ENCODE measurements around the gene NPY5R. TPM values are rescaled to one million over a fixed set of nuclear protein-coding genes. Genes with fewer than 3 reads are reported as not detected.

Gene NPY5R
- total RNA-seq (0.30 and 0.44 TPM in 2 replicates), polyA plus RNA-seq (0.46 and 0.72 TPM in 2 replicates)

DNA sequence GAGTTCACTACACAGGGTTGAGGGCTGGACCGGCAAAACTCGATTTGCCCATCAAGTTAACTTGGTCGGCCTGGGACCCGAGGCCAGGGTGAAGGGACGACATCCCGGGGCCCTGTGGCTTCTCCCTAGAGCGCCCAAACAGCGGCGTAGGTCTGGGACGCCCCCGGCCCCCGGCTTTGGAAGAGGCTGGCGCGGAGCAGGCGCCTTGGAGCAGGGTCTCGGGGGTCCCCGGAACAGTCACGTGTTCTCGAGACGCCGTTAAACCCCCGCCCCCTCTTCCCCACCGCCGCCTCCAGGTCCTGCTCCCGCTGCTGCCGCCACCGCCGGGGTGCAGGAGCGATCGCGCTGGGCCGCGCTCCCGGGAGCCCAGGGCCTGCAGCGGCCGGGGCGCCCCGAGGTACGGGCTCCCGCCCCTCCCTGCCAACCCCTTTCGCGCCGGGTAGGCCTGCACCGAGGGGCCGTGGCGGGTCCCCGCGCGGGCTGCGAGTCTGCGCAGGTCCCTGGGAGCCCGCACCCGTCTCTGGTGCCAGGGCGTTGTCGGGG is at the start of gene NPY5R:
NPY5R (plus strand) TSS at position 289 of the 543 bp plus-strand sequence. CDS start 6,382 bp downstream, outside the sequence.
- no peaks in the 10 kb centered on the region for H3K36me3 ChIP-seq (replicated peaks; ENCODE audit: insufficient read depth, low read depth)
- 1% methylated on average over 27 of the region's 55 CpGs for WGBS (ENCODE audit: low lambda C conversion rate, missing lambda C conversion rate)
- peaks cover 8% of the 10 kb centered on the region for H3K4me1 ChIP-seq (ENCODE audit: insufficient read depth)
- peak within 1 kb of the TSS; percentile 89 for H3K4me2 ChIP-seq
- H4K20me1 ChIP-seq (ENCODE audit: insufficient read depth, poor library complexity, severe bottlenecking), result no peaks in the 10 kb centered on the region
- DNase-seq (ENCODE audit: low spot score), result peak; percentile 19
- H3K27ac ChIP-seq, result no peak within 1 kb of the TSS
- H3K79me2 ChIP-seq, result no peaks in the 10 kb centered on the region
- H3K27me3 ChIP-seq, result peaks cover 69% of the 10 kb centered on the region
- peak within 1 kb of the TSS; percentile 49 for H2AFZ ChIP-seq
- no peak for TF ChIP-seq EZH2 (IDR thresholded peaks at IDR 0.05; ENCODE audit: borderline replicate concordance)
- no peak for TF ChIP-seq EZH2phosphoT487 (IDR thresholded peaks at IDR 0.05; ENCODE audit: low read depth, severe bottlenecking, unreplicated experiment)
- H3K9me3 ChIP-seq (ENCODE audit: low read depth), result no peaks in the 10 kb centered on the region
- H3K9me2 ChIP-seq (replicated peaks; ENCODE audit: insufficient read depth), result no peaks in the 10 kb centered on the region
- H3K4me3 ChIP-seq, result peak within 1 kb of the TSS; percentile 37

DNA sequence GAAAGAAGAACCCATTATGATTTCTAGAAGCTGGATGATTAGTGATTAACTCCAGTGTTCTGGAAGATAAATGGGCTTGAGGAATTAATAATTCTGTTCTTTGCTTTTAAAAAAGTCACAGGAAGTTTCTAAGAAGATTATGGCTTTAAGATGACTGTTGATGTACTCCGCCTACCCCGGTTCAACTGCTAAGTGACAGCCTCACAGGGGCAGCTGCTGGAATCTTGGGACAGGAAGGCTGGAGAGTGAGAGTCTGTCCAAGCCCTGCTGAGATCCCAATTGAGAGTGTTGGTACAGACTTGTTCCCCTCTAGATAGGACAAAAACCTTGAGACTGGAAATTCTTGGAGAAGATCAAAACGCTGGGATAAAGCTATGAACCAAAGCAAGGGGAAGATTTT is 48.6 kb upstream of the NPY5R start:
- Histone ChIP-seq H3K9me2 (replicated peaks; ENCODE audit: insufficient read depth) (no peaks in the 10 kb centered on the region), H3K36me3 (replicated peaks; ENCODE audit: insufficient read depth, low read depth) (no peaks in the 10 kb centered on the region), H2AFZ (no peak overlapping the region), H3K79me2 (no peaks in the 10 kb centered on the region), H3K27ac (no peak overlapping the region), H4K20me1 (ENCODE audit: insufficient read depth, poor library complexity, severe bottlenecking) (no peaks in the 10 kb centered on the region), H3K27me3 (no peaks in the 10 kb centered on the region), H3K4me3 (no peak overlapping the region), H3K4me1 (ENCODE audit: insufficient read depth) (no peaks in the 10 kb centered on the region), H3K9me3 (ENCODE audit: low read depth) (no peaks in the 10 kb centered on the region), H3K4me2 (no peak overlapping the region)
- no peak for DNase-seq (ENCODE audit: low spot score)
- no peak for TF ChIP-seq EZH2 (IDR thresholded peaks at IDR 0.05; ENCODE audit: borderline replicate concordance)
- TF ChIP-seq, protein P1, sequence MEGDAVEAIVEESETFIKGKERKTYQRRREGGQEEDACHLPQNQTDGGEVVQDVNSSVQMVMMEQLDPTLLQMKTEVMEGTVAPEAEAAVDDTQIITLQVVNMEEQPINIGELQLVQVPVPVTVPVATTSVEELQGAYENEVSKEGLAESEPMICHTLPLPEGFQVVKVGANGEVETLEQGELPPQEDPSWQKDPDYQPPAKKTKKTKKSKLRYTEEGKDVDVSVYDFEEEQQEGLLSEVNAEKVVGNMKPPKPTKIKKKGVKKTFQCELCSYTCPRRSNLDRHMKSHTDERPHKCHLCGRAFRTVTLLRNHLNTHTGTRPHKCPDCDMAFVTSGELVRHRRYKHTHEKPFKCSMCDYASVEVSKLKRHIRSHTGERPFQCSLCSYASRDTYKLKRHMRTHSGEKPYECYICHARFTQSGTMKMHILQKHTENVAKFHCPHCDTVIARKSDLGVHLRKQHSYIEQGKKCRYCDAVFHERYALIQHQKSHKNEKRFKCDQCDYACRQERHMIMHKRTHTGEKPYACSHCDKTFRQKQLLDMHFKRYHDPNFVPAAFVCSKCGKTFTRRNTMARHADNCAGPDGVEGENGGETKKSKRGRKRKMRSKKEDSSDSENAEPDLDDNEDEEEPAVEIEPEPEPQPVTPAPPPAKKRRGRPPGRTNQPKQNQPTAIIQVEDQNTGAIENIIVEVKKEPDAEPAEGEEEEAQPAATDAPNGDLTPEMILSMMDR (IDR thresholded peaks at IDR 0.05; ENCODE audit: poor library complexity), result no peak
- no peak for TF ChIP-seq EZH2phosphoT487 (IDR thresholded peaks at IDR 0.05; ENCODE audit: low read depth, severe bottlenecking, unreplicated experiment)
- WGBS (ENCODE audit: low lambda C conversion rate, missing lambda C conversion rate), result 82% methylated on average over 3 of the region's 3 CpGs

DNA sequence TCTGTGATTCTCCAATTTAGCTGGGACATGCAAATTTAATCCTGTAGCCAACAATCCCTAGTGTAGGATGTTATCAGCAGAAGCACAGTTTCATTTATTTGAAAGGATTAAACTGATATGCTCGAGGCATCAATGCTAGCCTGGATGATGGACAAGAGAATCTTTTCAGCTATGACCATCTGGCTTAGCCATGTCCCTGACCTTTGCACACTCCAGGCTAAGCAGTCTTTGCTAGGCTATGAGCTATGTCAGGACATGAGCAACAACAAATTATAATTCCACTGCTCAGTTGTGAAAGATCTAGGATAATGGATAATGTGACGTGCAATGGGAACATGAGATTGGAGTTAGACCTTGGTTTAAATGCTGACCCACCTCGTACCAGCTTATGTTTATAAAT is 43.2 kb upstream of the NPY5R start:
- no peaks in the 10 kb centered on the region for H3K36me3 ChIP-seq (replicated peaks; ENCODE audit: insufficient read depth, low read depth)
- H3K9me2 ChIP-seq (replicated peaks; ENCODE audit: insufficient read depth), result no peaks in the 10 kb centered on the region
- H2AFZ ChIP-seq, result no peak overlapping the region
- H3K27me3 ChIP-seq, result no peaks in the 10 kb centered on the region
- H3K79me2 ChIP-seq, result no peaks in the 10 kb centered on the region
- TF ChIP-seq EZH2 (IDR thresholded peaks at IDR 0.05; ENCODE audit: borderline replicate concordance) (no peak), EZH2phosphoT487 (IDR thresholded peaks at IDR 0.05; ENCODE audit: low read depth, severe bottlenecking, unreplicated experiment) (no peak)
- TF ChIP-seq, protein P1 (IDR thresholded peaks at IDR 0.05; ENCODE audit: poor library complexity), result no peak
- no peaks in the 10 kb centered on the region for H3K9me3 ChIP-seq (ENCODE audit: low read depth)
- no peak overlapping the region for H3K4me3 ChIP-seq
- 76% methylated on average over 3 of the region's 3 CpGs for WGBS (ENCODE audit: low lambda C conversion rate, missing lambda C conversion rate)
- no peaks in the 10 kb centered on the region for H4K20me1 ChIP-seq (ENCODE audit: insufficient read depth, poor library complexity, severe bottlenecking)
- no peaks in the 10 kb centered on the region for H3K4me1 ChIP-seq (ENCODE audit: insufficient read depth)
- DNase-seq (ENCODE audit: low spot score), result no peak
- no peak overlapping the region for H3K27ac ChIP-seq
- no peak overlapping the region for H3K4me2 ChIP-seq

DNA sequence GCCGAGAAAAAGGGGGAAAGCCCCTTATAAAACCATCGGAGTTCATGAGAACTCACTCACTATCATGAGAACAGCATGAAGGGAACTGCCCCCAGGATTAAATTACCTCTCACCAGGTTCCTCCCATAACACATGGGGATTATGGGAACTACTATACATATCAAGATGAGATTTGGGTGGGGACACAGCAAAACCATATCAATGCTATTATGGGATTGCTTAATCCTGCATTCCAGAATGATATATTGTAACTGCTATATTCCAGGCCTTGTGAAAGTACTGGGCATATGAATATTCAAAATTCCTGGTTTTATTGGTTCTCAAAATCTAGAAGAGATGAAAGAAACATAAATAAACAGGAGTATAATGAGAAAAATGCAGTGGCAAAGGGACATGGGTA is 40.6 kb upstream of the NPY5R start:
- H3K4me3 ChIP-seq, result no peak overlapping the region
- H3K4me2 ChIP-seq, result no peak overlapping the region
- H3K79me2 ChIP-seq, result no peaks in the 10 kb centered on the region
- TF ChIP-seq EZH2 (IDR thresholded peaks at IDR 0.05; ENCODE audit: borderline replicate concordance) (no peak), EZH2phosphoT487 (IDR thresholded peaks at IDR 0.05; ENCODE audit: low read depth, severe bottlenecking, unreplicated experiment) (no peak)
- TF ChIP-seq, protein P1 (IDR thresholded peaks at IDR 0.05; ENCODE audit: poor library complexity), result no peak
- no peak overlapping the region for H3K27ac ChIP-seq
- H4K20me1 ChIP-seq (ENCODE audit: insufficient read depth, poor library complexity, severe bottlenecking), result no peaks in the 10 kb centered on the region
- no peak for DNase-seq (ENCODE audit: low spot score)
- no peaks in the 10 kb centered on the region for H3K27me3 ChIP-seq
- H3K9me3 ChIP-seq (ENCODE audit: low read depth), result no peaks in the 10 kb centered on the region
- H3K36me3 ChIP-seq (replicated peaks; ENCODE audit: insufficient read depth, low read depth), result no peaks in the 10 kb centered on the region
- WGBS (ENCODE audit: low lambda C conversion rate, missing lambda C conversion rate), result 100% methylated on average over 2 of the region's 2 CpGs
- H2AFZ ChIP-seq, result no peak overlapping the region
- no peaks in the 10 kb centered on the region for H3K4me1 ChIP-seq (ENCODE audit: insufficient read depth)
- no peaks in the 10 kb centered on the region for H3K9me2 ChIP-seq (replicated peaks; ENCODE audit: insufficient read depth)
